OCI-LY3 (cell line): ENCODE results near the gene STXBP4.

Source experiments
- EZH2phosphoT487 ChIP-seq: fragments of 200-600 bp; shearing (Covaris generic); IDR thresholded peaks from 2 replicates; pipeline ENCODE4 v1.6.1; 2018; ENCODE audit warnings: antibody characterized with exemption, mixed run types, low read depth
- TF ChIP-seq, protein P1 (sequence below): fragments of 200-600, 300-600 bp; sonication (generic); IDR thresholded peaks from 2 replicates; pipeline ENCODE4 v1.5.1; 2014; ENCODE audit warnings: antibody characterized with exemption, low read length, low read depth

DNA sequence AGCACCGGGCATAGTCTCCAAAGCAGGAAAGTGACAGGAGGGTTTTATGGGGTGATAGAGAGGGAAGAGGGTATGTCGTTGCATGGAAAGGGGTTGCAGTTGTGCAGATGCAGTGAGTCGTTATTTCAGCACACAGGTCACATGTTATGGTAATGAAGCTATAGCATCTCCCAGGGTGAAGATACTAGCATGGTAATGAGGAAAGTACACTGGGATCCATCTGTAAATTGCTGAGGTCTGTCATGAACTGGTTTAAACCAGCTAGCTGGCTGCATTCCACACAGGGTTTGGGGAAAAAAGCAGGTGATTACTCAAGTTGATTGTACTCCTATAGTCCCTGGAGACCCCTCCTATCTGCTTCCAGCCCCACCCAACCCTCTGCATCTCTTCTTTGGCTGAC, 11.8 kb upstream of the STXBP4 start:
- TF ChIP-seq, protein P1, sequence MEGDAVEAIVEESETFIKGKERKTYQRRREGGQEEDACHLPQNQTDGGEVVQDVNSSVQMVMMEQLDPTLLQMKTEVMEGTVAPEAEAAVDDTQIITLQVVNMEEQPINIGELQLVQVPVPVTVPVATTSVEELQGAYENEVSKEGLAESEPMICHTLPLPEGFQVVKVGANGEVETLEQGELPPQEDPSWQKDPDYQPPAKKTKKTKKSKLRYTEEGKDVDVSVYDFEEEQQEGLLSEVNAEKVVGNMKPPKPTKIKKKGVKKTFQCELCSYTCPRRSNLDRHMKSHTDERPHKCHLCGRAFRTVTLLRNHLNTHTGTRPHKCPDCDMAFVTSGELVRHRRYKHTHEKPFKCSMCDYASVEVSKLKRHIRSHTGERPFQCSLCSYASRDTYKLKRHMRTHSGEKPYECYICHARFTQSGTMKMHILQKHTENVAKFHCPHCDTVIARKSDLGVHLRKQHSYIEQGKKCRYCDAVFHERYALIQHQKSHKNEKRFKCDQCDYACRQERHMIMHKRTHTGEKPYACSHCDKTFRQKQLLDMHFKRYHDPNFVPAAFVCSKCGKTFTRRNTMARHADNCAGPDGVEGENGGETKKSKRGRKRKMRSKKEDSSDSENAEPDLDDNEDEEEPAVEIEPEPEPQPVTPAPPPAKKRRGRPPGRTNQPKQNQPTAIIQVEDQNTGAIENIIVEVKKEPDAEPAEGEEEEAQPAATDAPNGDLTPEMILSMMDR = no peak
- TF ChIP-seq EZH2phosphoT487 = no peak
